ENCODE results near the gene EXOC6B.

GRCh38 chr2:72316774-72317173, 509.1 kb downstream of the EXOC6B start:
- TF ChIP-seq CTCF (IDR thresholded peaks at IDR 0.05 in 4 of 5, conservative IDR thresholded peaks at IDR 0.05 in 1 of 5) (no peak), POLR2A (IDR thresholded peaks at IDR 0.05) (no peak)

Data from gastrocnemius medialis (tissue), 4 donors.